HL-60 (cell line): ENCODE results near the gene SGCA.

Source experiments
- GABPA ChIP-seq: IDR thresholded peaks from 2 replicates; pipeline ENCODE4 v1.6.1; 2012; ENCODE audit warnings: low read depth
- POLR2AphosphoS5 ChIP-seq: IDR thresholded peaks from 2 replicates; pipeline ENCODE4 v1.6.1; 2012; ENCODE audit warnings: low read depth
- SPI1 ChIP-seq: IDR thresholded peaks from 2 replicates; pipeline ENCODE4 v1.6.1; 2012; ENCODE audit warnings: low read depth, mild to moderate bottlenecking, borderline replicate concordance
- TF ChIP-seq, protein P1 (sequence below): IDR thresholded peaks from one replicate; pipeline ENCODE4 v1.5.1; 2011; ENCODE audit warnings: low read length, control low read depth, inconsistent platforms; ENCODE audit not compliant: insufficient read depth
- TF ChIP-seq, protein P2 (sequence below): IDR thresholded peaks from 2 replicates; pipeline ENCODE4 v1.6.1; 2012; ENCODE audit warnings: low read depth; ENCODE audit not compliant: insufficient replicate concordance

DNA sequence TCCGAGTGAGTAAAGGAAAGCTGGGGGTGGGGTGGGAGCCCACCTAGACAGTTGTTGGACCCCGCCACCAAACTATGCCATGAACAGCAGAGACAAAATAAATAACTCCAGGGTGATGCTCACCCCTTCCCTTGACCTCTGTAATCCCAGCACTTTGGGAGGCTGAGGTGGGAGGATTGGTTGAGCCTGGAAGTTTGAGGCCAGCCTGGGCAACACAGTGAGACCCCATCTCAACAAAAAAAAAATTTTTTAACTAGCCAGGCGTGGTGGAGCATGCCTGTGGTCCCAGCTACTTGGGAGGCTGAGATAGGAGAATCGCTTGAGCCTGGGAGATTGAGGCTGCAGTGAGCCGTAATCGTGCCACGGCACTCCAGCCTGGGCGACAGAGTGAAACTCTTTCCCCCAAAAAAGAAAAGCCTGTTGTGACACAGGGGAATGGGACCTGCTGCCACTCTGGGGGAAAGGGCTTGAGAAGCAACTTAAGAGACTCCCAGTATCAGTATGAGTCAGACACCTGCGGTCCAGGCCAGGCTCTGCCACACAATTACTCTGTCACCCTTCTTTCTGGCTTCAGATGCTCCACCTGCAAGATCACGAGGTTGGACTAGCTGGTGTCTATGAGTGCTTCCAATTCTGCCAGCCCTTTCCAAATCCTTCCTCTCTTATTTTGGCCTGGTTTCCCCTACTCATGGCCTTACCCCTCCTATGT is 5.0 kb downstream of the SGCA start:
- TF ChIP-seq, protein P1, sequence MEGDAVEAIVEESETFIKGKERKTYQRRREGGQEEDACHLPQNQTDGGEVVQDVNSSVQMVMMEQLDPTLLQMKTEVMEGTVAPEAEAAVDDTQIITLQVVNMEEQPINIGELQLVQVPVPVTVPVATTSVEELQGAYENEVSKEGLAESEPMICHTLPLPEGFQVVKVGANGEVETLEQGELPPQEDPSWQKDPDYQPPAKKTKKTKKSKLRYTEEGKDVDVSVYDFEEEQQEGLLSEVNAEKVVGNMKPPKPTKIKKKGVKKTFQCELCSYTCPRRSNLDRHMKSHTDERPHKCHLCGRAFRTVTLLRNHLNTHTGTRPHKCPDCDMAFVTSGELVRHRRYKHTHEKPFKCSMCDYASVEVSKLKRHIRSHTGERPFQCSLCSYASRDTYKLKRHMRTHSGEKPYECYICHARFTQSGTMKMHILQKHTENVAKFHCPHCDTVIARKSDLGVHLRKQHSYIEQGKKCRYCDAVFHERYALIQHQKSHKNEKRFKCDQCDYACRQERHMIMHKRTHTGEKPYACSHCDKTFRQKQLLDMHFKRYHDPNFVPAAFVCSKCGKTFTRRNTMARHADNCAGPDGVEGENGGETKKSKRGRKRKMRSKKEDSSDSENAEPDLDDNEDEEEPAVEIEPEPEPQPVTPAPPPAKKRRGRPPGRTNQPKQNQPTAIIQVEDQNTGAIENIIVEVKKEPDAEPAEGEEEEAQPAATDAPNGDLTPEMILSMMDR, result no peak
- TF ChIP-seq, protein P2, sequence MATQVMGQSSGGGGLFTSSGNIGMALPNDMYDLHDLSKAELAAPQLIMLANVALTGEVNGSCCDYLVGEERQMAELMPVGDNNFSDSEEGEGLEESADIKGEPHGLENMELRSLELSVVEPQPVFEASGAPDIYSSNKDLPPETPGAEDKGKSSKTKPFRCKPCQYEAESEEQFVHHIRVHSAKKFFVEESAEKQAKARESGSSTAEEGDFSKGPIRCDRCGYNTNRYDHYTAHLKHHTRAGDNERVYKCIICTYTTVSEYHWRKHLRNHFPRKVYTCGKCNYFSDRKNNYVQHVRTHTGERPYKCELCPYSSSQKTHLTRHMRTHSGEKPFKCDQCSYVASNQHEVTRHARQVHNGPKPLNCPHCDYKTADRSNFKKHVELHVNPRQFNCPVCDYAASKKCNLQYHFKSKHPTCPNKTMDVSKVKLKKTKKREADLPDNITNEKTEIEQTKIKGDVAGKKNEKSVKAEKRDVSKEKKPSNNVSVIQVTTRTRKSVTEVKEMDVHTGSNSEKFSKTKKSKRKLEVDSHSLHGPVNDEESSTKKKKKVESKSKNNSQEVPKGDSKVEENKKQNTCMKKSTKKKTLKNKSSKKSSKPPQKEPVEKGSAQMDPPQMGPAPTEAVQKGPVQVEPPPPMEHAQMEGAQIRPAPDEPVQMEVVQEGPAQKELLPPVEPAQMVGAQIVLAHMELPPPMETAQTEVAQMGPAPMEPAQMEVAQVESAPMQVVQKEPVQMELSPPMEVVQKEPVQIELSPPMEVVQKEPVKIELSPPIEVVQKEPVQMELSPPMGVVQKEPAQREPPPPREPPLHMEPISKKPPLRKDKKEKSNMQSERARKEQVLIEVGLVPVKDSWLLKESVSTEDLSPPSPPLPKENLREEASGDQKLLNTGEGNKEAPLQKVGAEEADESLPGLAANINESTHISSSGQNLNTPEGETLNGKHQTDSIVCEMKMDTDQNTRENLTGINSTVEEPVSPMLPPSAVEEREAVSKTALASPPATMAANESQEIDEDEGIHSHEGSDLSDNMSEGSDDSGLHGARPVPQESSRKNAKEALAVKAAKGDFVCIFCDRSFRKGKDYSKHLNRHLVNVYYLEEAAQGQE, result no peak
- TF ChIP-seq GABPA (no peak), POLR2AphosphoS5 (no peak), SPI1 (no peak)
